Omental fat pad (tissue), 4 donors: ENCODE data around the gene SLC5A6. TPM values are rescaled to one million over a fixed set of nuclear protein-coding genes. Genes with fewer than 3 reads are reported as not detected.
"Not testable (repeated sequence)": the region's sequence is repeated elsewhere in the genome, so short reads cannot be mapped to it uniquely, and the experiment has no call there.

Experiments used
- ATAC-seq: fragments of 150-250 bp; one replicate; pipeline ENCODE4 v1.9.1; 2016; ENCODE audit warnings: mild to moderate bottlenecking, moderate library complexity; ENCODE audit not compliant: low FRiP score
- DNase-seq: peaks from one replicate; pipeline ENCODE4 v3.0.0-alpha.2; 2019; ENCODE audit warnings: low spot score
- CTCF ChIP-seq, 3 donors: fragments of 450-650 bp; IDR thresholded peaks; one replicate each; pipeline ENCODE4 v1.5.1; 2016 to 2017; ENCODE audit warnings: antibody characterized with exemption in 3 of 3, mild to moderate bottlenecking in 3 of 3, moderate library complexity in 2 of 3
- total RNA-seq, 4 donors: library from RNA; depleted of rRNA; stranded (reverse); fragments of >200 nt; gene quantifications; one replicate each; pipeline ENCODE4 v1.1.0, GENCODE V29; 2016

The SLC5A6 gene
- total RNA-seq, 4 donors from 2014 or later: 37.4 to 106 (median 83.6) TPM

GRCh38 chr2:27185331-27186026, 26.6 kb downstream of the SLC5A6 start:
- peak; percentile 76 for ATAC-seq
- no peak for DNase-seq
- no peak for TF ChIP-seq CTCF (IDR thresholded peaks at IDR 0.05)

- no peak for ATAC-seq
- DNase-seq: no peak
- no peak for TF ChIP-seq CTCF (IDR thresholded peaks at IDR 0.05)
Measured at GRCh38 chr2:27184115-27184514, 28.0 kb downstream of the SLC5A6 start.

GRCh38 chr2:27182346-27182745, 29.7 kb downstream of the SLC5A6 start:
- no peak for DNase-seq
- no peak for ATAC-seq

GRCh38 chr2:27179344-27180000, 32.6 kb downstream of the SLC5A6 start:
- ATAC-seq (no peak), DNase-seq (no peak)
- TF ChIP-seq CTCF (IDR thresholded peaks at IDR 0.05): no peak

More at GRCh38 chr2:27182346-27182745, 29.7 kb downstream of the SLC5A6 start:
- no peak for TF ChIP-seq CTCF (IDR thresholded peaks at IDR 0.05)

GRCh38 chr2:27178469-27178868, 33.6 kb downstream of the SLC5A6 start:
- no peak for TF ChIP-seq CTCF (IDR thresholded peaks at IDR 0.05)
- ATAC-seq (no peak), DNase-seq (no peak)

- no peak for TF ChIP-seq CTCF (IDR thresholded peaks at IDR 0.05)
- no peak for ATAC-seq
- DNase-seq: no peak
Measured at GRCh38 chr2:27177441-27178351, 34.4 kb downstream of the SLC5A6 start.

- ATAC-seq, DNase-seq: not testable (repeated sequence)
Measured at GRCh38 chr2:27175781-27176180, 36.3 kb downstream of the SLC5A6 start.
